Hematopoietic multipotent progenitor cell treated with erythropoietin and hydrocortisone succinate and interleukin-3 and kit ligand, for 4 days (in vitro differentiated cells): ENCODE measurements around the gene DEFB127.
"Not testable (repeated sequence)": the region's sequence is repeated elsewhere in the genome, so short reads cannot be mapped to it uniquely, and the experiment has no call there.

ENCODE experiments used
- DNase-seq: peaks from one replicate; pipeline ENCODE4 v3.0.0-alpha.2; 2015

DEFB127 gene, protein sequence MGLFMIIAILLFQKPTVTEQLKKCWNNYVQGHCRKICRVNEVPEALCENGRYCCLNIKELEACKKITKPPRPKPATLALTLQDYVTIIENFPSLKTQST

DNA sequence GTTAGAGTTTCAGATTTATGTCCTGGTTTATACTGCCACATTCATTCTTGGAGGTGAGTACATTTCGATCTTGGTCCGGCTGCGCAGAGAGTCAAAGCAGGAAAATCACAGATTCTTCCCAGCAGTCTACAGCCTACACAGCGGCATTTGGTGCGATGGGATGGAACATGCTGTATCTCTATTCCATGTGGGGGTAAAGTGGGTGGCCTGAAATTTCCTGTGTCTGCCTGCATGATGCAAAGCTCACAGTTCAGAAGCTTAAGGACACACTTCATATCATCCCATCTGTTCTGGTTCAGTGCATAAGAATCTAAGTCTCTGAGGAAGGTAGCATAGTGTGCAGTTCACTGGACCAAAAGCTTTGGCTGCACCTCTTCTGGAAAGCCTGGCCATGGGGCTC is at the start of gene DEFB127:
Gene DEFB127 (plus strand): TSS at position 301 of the 400 bp plus-strand sequence. CDS start 91 bp downstream, at position 392.
- no peak for DNase-seq

DNA sequence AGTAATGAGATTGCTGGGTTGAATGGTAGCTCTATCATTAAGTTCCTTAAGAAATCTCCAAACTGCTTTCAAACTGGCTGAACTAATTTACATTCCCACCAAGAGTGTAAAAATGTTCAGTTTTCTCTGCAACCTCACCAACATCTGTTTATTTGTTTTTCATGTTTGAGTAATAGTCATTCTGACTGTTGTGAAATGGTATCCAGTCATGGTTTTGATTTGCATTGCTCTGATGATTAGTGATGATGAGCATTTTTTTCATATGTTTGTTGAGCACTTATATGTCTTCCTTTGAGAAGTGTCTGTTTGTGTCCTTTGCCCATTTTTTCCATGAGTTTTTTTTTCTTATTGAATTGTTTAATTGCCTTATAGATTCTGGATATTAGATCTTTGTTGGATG is 44.9 kb upstream of the DEFB127 start:
- DNase-seq = no peak

DNA sequence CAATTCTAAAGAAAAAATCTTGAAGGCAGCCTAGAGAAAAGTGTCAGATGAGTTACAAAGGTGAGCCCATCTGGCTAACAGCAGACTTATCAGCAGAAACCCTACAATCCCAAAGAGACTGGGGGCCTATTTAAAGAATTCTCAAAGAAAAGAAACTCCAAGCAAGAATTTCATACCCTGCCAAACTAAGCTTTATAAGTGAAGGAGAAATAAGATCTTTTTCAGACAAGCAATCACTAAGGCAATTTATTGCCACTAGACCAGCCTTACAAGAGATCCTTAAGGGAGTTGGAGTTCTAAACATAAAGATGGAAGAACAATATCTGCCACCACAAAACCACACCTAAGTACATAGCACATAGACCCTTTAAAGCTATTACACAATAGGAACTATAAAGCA is 39.7 kb upstream of the DEFB127 start:
- DNase-seq = no peak

DNA sequence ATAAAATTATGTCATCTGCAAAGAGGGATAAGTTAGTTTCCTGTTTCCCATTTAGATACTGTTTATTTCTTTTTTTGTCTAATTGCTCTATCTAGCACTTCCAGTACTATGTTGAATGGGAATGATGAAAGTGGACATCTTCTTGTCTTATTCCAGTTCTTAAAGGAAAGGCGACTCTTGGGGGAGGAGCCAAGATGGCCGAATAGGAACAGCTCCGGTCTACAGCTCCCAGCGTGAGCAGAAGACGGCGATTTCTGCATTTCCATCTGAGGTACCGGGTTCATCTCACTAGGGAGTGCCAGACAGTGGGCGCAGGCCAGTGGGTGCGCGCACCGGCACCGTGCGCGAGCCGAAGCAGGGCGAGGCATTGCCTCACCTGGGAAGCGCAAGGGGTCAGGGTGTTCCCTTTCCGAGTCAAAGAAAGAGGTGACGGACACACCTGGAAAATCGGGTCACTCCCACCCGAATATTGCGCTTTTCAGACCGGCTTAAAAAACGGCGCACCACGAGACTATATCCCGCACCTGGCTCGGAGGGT is 27.4 kb upstream of the DEFB127 start:
- not testable (repeated sequence) for DNase-seq

DNA sequence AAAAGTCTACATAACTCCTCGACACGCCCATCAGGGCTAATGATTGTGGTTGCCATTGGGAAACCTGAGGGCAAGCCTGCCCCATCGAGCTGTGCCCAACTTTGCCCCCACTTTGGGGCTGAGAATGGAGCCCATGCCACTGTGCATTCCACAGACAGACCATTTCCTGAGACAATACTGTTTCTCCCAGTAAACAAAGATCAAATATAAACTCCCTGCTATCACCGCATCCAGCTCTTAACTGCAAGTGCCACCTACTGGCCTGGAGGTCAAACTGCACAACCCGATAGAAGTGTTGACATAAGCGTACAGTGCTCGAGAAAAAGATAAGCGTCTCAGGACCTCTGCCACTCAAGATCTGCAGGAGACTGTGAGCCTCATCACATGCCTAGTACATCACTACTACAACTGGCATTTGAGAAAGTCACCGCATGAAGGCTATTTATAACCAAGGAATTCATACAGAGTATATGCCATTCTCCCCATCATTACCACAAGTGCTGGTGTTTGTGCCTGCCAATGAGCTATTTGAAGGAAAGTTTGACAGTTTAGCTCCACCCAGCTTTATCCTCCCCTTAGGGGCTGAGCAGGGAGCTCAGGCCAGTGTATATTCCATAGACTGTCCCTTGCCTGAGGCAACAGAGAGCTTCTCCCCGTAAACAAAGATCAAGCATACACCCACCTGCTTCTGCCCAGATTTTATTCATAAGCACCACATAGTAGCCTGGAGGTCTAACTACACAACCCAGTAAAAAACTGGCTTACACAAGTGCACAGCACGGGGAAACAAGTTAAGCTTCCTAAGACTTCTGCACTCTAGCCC is 19.4 kb upstream of the DEFB127 start:
- peak; percentile 58 for DNase-seq

DNA sequence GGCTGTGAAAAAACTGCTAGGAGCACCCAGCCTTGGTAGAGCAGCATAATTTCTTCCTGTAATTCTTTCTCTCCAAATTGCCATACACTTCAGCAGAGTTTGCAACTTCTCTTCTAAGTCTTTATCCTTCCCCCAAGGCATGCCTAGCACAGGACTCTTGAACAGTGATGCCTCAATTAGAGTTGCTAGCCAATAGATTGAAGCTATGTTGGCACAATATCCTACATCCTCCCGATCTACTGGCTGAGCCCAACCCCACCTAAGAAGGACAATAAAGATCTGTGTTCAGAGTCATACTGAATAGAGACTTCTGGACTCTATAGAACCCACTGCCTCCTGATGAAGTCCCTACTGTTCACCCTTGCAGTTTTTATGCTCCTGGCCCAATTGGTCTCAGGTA is 15.0 kb upstream of the DEFB127 start, which contains the start of gene DEFB126:
Gene DEFB126 (plus strand): TSS at position 301 of the 400 bp plus-strand sequence. CDS start 39 bp downstream, at position 340.
- DNase-seq = no peak

DNA sequence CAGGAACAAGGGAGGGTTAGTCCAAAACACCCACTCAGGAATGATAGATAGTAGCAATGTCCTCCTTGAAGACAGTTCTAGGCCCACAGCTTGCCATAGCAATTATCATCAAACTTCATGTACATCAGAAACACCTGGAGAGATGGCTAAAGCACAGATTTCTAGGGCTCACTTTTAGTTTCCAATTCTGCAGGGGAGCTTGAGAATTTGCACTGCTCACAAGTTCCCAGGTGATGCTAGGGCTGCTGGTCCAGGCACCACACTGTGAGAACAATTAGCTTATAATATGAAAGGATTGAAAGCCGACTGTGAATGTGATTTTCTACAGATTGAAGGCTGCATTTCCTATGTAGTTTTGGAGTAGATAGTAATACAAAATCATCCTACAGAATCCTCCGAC is 11.4 kb upstream of the DEFB127 start:
- DNase-seq = no peak

DNA sequence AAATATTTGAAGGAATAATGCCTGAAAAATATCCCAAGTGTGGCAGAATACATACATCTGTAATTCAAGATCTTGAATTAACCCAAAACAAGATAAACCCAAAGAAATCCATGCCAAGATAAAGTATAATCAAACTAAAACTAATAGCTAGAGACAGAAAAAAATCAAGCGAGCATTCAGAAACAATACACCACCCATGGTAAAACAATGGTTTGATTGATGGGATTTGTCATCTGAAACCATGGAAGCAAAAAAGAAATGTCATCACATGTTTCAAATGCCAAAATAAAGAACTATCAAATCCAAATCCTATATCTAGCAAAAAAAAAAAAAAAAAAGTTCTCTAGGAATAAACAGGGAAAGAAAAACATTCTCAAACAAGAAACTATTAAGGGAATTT is 5.1 kb upstream of the DEFB127 start:
- DNase-seq = no peak

DNA sequence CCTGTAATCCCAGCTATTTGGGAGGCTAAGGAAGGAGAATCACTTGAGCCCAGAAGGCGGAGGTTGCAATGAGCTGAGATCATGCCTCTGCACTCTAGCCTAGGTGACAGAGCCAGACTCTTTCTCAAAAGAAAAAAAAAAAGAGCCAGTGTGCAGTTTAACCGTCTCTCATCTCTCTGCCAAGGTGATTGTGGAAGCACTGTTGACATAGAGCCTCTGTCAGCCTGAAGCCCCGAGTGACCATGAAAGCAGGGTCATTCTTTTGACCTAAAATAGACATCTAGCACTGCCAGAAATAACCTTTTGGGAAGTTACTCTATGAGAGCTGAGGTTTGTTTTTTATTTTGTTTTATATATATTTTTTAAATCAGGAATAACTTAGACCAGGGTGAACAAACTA is 7.4 kb downstream of the DEFB127 start:
- no peak for DNase-seq

DNA sequence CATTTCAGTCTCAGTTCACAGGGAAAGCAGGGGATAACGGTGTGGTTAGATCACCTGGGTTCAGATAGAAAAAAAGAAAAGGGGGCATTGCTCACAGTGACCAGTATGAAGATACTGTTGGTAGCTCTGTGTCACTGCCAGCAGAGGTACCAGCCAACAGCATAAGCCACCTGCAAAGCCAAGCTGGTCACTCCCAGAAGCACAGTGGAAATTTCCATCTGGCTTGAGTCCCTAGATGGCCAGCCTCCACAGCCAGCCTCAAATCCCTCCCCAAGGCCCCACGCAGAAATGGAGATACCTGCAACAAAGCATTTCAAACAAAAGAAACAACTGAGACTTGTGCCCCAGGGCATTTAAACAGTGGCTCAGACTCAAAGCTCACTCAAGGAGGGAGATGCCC is 11.6 kb downstream of the DEFB127 start:
- DNase-seq = no peak

DNA sequence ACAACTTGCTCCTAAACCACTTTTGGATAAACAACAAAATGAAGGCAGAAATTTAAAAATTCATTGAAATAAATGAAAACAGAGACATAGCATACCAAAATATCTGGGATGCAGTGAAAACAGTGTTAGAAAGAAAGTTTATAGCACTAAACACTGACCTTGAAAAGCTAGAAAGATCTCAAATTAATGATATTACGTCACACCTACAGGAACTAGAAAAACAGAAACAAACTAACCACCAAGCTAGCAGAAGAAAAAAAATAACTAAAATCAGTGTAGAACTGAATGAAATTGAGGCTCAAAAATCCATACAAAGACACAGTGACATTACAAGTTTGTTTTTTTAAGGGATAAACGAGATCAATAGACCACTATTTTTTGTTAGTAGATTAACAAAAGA is 27.0 kb downstream of the DEFB127 start:
- no peak for DNase-seq

DNA sequence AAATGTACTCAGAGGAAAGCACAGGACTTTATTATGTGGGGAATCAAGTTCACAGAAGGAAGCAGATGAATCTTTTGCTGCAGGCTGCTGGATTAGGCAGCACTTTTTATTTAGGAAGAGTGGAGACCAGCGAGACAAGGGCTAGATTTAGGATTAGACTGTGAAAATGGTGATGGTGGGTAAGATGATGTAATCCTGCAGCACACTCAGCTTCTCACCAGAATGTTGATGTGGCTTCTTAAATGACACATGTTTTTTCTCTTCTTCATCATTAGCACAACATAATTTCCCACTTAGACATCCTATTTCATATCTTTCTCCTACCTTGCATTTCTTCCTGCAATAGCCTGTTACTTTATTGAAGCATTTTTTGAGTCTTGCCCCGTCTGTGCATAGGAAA is 30.5 kb downstream of the DEFB127 start:
- DNase-seq = no peak

DNA sequence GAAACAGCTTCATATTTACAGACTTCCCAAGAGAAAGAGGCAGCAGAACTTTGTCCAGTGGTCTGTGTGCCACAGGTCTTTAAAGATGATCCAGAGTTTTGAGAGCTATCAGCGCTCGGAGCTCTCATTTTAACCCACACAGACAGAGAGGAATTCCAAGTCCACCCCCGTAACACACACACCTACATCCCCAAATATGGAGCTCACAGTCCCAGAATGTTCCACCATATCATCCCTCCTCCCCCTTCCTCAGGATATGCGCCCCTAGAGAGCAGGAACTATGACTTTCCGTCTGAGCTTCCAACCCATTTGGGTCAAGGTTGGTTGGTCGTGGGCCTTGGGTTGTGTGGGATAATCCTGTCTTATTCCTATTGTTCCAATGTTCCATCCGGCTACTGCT is 32.4 kb downstream of the DEFB127 start, which contains the start of gene DEFB128:
Gene DEFB128 (minus strand): TSS at position 101 of the 400 bp plus-strand sequence. CDS start 88 bp downstream, at position 13.
- no peak for DNase-seq

DNA sequence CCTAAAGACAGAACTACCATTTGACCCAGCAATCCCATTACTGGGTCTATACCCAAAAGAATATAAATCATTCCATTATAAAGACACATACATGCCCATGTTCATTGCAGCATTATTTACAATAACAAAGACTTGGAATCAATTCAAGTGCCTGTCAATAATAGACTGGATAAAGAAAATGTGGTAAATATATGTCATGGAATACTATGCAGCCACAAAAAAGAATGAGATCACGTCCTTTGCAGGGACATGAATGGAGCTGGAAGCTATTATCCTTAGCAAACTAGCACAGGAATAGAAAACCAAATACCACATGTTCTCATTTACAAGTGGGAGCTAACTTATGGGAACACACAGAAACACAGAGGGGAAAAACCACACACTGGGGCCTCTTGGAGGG is 41.0 kb downstream of the DEFB127 start:
- DNase-seq = no peak

DNA sequence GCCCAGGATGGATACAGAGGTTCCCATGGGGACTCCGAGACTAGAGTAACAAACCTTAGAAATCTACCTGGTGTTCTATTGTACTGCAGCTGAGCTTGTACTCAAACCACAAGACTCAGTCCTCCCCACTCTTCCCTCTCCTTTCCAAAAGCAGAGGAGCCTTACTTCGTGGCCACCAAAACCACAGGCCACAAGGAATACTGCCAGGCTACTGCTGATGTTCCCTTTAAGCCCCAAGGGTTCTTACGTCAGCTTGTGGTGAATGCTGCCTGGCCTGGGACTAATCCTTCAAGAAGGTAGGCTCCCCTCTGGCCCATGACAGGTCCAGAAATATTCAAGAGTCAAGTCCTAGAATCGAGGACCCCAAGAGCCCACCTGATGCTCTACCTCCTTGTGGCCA is 42.7 kb downstream of the DEFB127 start:
- peak; percentile 4 for DNase-seq

DNA sequence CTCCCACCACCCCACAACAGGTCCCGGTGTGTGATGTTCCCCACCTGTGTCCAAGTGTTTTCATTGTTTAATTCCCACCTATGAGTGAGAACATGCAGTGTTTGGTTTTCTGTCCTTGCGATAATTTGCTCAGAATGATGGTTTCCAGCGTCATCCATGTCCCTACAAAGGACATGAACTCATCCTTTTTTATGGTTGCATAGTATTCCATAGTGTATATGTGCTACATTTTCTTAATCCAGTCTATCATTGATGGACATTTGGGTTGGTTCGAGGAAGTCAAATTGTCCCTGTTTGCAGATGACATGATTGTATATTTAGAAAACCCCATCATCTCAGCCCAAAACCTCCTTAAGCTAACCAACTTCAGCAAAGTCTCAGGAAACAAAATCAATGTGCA is 46.4 kb downstream of the DEFB127 start:
- DNase-seq = not testable (repeated sequence)
